Omental fat pad (tissue), 4 donors: Measurements from ENCODE around the gene SLC13A4. TPM values are rescaled to one million over a fixed set of nuclear protein-coding genes. Genes with fewer than 3 reads are reported as not detected.
"Not testable (repeated sequence)": the region's sequence is repeated elsewhere in the genome, so short reads cannot be mapped to it uniquely, and the experiment has no call there.

Source experiments
- ATAC-seq: fragments of 150-250 bp; one replicate; pipeline ENCODE4 v1.9.1; 2016; ENCODE audit warnings: mild to moderate bottlenecking, moderate library complexity; ENCODE audit not compliant: low FRiP score
- DNase-seq: peaks from one replicate; pipeline ENCODE4 v3.0.0-alpha.2; 2019; ENCODE audit warnings: low spot score
- total RNA-seq, 4 donors: library from RNA; depleted of rRNA; stranded (reverse); fragments of >200 nt; gene quantifications; one replicate each; pipeline ENCODE4 v1.1.0, GENCODE V29; 2016
- TF ChIP-seq, protein P1 (sequence below), 3 donors: fragments of 450-650 bp; IDR thresholded peaks; one replicate each; pipeline ENCODE4 v1.5.1; 2016 to 2017; ENCODE audit warnings: antibody characterized with exemption in 3 of 3, mild to moderate bottlenecking in 3 of 3, moderate library complexity in 2 of 3

The SLC13A4 gene
- total RNA-seq, 4 donors from 2014 or later = 0.09 to 1.4 (median 0.79) TPM; not detected in 1

DNA sequence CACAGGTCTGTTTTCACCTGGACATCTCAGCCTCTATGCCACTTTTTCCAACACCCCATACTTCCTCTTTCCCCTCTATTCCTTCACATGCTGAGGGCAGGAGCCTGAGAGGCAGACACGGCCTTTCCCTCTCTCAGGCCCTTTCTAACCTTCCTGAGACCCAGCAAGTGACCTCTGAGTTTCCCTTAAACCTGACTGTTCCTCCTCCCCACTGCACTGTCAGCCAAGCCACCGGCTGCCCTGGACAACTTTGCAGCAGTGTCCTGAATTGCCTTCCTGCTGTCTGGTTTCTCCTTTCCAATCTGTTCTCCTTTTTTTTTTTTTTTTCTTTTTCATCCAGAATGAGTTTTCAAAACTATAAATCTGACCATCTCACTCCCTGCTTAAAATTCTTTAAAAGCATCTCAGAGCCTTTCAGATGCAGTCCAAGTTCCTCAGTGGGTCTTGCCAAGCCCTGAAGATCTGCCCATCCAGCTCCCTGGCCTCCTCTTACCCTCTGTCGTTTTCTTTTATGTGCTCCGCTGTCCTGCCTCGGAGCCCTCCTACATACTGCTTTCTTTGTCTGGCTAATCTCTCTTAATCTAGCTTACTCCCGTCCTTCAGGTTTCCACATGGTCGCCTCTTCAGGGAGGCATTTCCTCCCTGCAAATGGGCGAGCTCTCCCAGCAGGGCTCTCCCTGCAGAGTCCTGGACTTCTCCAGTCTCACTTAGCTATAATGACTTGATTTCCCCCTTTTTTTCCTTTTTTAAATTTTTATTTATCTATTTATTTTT lies 30.5 kb downstream of the SLC13A4 start:
- no peak for DNase-seq
- ATAC-seq = no peak
- TF ChIP-seq, protein P1, sequence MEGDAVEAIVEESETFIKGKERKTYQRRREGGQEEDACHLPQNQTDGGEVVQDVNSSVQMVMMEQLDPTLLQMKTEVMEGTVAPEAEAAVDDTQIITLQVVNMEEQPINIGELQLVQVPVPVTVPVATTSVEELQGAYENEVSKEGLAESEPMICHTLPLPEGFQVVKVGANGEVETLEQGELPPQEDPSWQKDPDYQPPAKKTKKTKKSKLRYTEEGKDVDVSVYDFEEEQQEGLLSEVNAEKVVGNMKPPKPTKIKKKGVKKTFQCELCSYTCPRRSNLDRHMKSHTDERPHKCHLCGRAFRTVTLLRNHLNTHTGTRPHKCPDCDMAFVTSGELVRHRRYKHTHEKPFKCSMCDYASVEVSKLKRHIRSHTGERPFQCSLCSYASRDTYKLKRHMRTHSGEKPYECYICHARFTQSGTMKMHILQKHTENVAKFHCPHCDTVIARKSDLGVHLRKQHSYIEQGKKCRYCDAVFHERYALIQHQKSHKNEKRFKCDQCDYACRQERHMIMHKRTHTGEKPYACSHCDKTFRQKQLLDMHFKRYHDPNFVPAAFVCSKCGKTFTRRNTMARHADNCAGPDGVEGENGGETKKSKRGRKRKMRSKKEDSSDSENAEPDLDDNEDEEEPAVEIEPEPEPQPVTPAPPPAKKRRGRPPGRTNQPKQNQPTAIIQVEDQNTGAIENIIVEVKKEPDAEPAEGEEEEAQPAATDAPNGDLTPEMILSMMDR (IDR thresholded peaks at IDR 0.05) = no peak

GRCh38 chr7:135693558-135693957 lies 34.4 kb downstream of the SLC13A4 start:
- DNase-seq = no peak
- TF ChIP-seq, protein P1 (IDR thresholded peaks at IDR 0.05) = no peak
- ATAC-seq = no peak

GRCh38 chr7:135692606-135693005 lies 35.4 kb downstream of the SLC13A4 start:
- DNase-seq, ATAC-seq: not testable (repeated sequence)

DNA sequence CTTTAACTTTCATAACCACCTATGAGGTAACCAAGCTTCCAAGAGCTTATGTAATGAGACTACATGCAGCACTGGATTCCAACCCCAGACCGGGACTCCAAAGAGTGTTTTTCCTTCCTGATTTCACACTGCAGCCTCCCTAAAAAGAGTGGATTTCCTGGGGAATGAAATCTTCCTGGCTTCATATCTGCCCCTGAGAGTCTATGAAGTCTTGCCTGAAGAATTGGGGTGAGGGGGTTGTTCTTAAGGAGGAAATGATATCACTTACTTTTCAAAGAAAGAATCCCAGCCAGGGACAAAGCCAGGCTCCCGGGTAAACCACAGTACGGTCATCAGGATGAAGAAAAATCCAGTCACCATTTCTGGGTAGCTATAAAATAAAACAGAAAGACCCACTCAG lies 35.9 kb downstream of the SLC13A4 start:
- TF ChIP-seq, protein P1 (IDR thresholded peaks at IDR 0.05) = no peak
- no peak for ATAC-seq
- DNase-seq = no peak

DNA sequence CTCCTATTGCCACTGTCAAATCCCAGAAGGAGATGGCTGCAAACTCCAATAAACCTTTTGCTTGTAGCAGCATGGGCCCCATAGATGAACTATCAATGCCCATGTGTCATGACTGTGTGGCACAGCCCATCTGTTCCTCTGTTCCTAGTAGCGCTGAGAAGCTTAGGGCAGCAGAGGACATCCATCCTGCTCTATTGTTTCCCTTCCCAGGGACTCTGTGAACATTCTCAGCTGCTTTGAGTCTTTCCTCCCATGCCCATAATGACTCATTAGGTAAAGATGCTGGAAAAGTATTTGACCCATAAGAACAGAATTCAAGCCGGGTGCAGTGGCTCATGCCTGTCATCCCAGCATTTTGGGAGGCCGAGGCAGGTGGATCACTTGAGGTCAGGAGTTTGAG lies 37.4 kb downstream of the SLC13A4 start:
- TF ChIP-seq, protein P1 (IDR thresholded peaks at IDR 0.05) = no peak
- ATAC-seq = no peak
- no peak for DNase-seq

- ATAC-seq (no peak), DNase-seq (no peak)
- TF ChIP-seq, protein P1 (IDR thresholded peaks at IDR 0.05) = no peak
Observed at GRCh38 chr7:135687466-135687865, 40.5 kb downstream of the SLC13A4 start.

GRCh38 chr7:135685306-135686084 lies 42.5 kb downstream of the SLC13A4 start:
- ATAC-seq = no peak
- no peak for DNase-seq
- TF ChIP-seq, protein P1 (IDR thresholded peaks at IDR 0.05) = no peak
